ENCODE results near the gene ATP10B. TPM values are rescaled to one million over a fixed set of nuclear protein-coding genes. Genes with fewer than 3 reads are reported as not detected.

ATP10B gene
- total RNA-seq, 1 donor: not detected

GRCh38 chr5:160660132-160660531 is 191.9 kb downstream of the ATP10B start:
- TF ChIP-seq CTCF (IDR thresholded peaks at IDR 0.05; ENCODE audit: insufficient read depth, low read length): no peak
- no peak for DNase-seq (ENCODE audit: low read depth)
- H3K4me3 ChIP-seq (ENCODE audit: low read depth, low read length): no peak overlapping the region

GRCh38 chr5:160657622-160658458 is 194.2 kb downstream of the ATP10B start:
- no peak for TF ChIP-seq CTCF (IDR thresholded peaks at IDR 0.05; ENCODE audit: insufficient read depth, low read length)
- no peak overlapping the region for H3K4me3 ChIP-seq (ENCODE audit: low read depth, low read length)
- DNase-seq (ENCODE audit: low read depth): no peak

GRCh38 chr5:160657068-160657507 is 194.9 kb downstream of the ATP10B start:
- no peak overlapping the region for H3K4me3 ChIP-seq (ENCODE audit: low read depth, low read length)
- no peak for DNase-seq (ENCODE audit: low read depth)
- TF ChIP-seq CTCF (IDR thresholded peaks at IDR 0.05; ENCODE audit: insufficient read depth, low read length): no peak

- DNase-seq (ENCODE audit: low read depth): no peak
- no peak overlapping the region for H3K4me3 ChIP-seq (ENCODE audit: low read depth, low read length)
- TF ChIP-seq CTCF (IDR thresholded peaks at IDR 0.05; ENCODE audit: insufficient read depth, low read length): no peak
Measured at GRCh38 chr5:160655717-160656116, 196.3 kb downstream of the ATP10B start.

GRCh38 chr5:160651692-160652645 is 200.0 kb downstream of the ATP10B start:
- no peak for DNase-seq (ENCODE audit: low read depth)
- TF ChIP-seq CTCF (IDR thresholded peaks at IDR 0.05; ENCODE audit: insufficient read depth, low read length): no peak

GRCh38 chr5:160649304-160649703 is 202.7 kb downstream of the ATP10B start:
- H3K4me3 ChIP-seq (ENCODE audit: low read depth, low read length): no peak overlapping the region
- TF ChIP-seq CTCF (IDR thresholded peaks at IDR 0.05; ENCODE audit: insufficient read depth, low read length): no peak
- DNase-seq (ENCODE audit: low read depth): no peak

More at GRCh38 chr5:160651692-160652645, 200.0 kb downstream of the ATP10B start:
- H3K4me3 ChIP-seq (ENCODE audit: low read depth, low read length): no peak overlapping the region

All from fibroblast of the aortic adventitia (primary cell).